Activated T-cell treated with anti-CD3 and anti-CD28 coated beads for 4 hours (primary cell): Measurements from ENCODE around the gene AEBP1.
A peak's percentile ranks its signal among the peaks of the same experiment; 100 is the strongest.

Experiments used
- DNase-seq: peaks from one replicate; pipeline ENCODE4 v3.0.0-alpha.2; 2020

AEBP1 gene

DNA sequence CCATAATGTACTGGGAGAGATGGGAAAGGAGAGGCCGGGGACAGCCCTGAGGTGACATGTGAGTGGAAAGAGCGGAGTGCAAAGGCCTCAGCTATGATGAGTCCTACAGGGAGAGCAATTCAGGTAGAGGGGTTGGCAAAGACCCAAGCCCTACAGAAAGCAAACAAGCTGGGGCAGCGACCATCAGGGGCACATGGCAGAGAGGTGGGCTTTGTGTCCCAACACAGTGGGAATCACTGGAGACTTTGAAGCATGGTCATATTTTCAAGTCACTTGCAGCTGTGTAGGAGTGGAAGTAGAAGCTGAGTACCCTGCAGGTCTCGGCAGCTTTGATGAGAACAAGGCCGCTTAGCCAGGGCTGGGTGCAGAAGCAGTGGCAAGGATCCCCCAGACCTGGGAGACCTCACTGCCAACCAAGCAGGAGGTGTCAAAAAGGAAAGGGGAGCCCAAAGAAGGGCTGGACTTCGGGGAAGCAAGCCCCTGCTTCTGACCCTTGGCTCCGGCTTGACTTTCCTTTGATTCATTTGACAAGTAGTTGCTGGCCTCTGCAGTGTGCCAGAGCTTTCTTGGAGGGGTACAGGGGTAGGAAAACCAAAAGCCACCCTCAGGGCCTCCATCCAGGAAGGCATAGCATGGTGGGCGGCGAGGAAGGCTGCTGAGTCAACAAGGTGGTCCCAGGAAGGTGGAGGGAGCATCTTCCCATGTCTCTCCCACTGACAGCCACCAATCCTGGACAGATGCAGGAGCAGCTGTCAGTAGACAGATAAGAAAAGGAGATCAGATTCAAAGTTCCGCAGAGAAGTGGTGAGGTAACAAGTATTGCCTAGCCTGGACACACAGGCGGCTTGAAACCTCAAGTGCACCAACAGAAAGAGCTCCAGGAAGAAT, 36.8 kb upstream of the AEBP1 start:
- DNase-seq = no peak

DNA sequence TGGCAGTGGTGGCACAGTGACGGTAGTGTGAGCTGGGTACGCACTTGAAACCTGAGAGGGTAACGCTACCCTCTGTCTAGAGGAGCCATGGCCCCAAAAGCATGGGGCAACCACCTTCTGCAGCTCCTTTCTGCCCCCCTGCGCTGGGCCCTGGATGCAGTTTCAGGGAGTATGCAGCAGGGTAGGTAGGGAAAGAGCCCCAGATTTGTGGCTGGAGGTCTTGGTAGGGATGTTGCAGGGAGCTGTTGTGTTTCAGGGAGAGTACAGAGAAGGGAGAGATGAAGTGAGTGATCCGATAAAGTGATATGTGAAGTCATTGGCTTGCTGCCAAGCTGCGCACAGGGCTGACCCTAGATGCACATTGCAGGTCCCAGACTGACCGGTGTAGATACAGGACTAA, 36.1 kb upstream of the AEBP1 start:
- no peak for DNase-seq

DNA sequence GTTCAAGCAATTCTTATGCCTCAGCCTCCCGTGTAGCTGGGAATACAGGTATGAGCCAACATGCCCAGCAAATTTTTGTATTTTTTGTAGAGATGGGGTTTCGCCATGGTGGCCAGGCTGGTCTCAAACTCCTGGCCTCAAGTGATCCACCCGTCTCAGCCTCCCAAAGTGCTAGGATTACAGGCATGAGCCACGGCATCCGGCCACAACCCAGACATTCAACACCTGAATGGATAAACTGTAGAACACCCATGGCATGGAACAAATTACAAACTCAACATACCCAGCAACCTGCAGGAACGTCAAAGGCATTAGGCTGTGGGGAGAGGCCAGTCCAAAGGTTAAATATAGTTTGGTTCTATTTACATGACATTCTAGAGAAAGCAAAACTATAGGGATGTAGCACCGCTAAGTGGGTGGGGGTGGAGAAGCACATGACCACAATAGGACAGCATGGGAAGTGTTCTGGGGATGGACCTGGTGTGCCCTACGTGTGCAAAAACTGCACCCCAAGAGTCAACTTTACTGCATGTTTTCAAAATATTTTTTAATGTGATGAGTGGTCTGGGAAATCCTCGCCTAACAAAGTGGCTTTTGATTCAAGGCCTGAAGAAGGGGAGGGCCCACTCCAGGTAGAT, 32.3 kb upstream of the AEBP1 start:
- no peak for DNase-seq

DNA sequence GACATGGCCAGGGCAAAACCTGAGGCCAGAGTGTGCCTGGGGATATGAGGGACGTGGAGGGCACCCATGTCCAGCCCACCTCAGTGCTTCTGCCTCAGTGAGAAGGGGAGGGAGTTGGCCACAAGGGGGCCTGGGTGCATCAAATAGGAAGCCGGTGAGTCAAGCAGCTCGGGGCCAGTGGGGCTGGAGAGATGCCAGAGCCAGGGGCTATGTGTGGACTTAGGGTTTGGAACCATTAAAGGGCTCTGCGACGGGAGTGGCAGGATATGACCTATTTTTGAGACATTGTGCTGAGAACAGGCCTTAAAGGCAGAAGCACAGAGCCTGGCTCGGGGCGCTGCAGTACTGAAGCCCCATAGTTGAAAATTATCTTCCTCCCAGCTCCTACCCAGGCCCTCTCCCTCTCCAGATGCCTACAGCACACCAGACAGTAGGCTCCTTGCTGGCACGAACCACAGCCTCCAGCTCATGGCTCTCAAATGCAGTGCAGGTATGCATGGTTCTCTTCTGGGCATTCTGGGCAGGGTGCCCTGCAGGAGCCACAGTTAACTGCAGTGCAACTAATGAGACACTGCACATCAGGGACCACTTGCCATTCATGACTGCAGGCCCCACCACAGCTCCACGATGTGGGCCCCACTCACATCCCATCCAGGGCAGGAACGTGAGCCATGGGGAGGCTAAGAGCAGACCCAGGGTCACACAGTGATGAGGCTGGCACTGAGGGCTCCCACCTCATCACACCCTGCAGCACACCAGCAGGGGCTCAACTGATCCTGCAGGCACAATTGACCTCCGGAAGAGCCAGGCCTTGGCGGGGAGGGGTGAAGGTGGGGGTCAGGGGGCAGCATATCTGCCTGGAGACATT, 31.5 kb upstream of the AEBP1 start:
- DNase-seq = peak; percentile 28

DNA sequence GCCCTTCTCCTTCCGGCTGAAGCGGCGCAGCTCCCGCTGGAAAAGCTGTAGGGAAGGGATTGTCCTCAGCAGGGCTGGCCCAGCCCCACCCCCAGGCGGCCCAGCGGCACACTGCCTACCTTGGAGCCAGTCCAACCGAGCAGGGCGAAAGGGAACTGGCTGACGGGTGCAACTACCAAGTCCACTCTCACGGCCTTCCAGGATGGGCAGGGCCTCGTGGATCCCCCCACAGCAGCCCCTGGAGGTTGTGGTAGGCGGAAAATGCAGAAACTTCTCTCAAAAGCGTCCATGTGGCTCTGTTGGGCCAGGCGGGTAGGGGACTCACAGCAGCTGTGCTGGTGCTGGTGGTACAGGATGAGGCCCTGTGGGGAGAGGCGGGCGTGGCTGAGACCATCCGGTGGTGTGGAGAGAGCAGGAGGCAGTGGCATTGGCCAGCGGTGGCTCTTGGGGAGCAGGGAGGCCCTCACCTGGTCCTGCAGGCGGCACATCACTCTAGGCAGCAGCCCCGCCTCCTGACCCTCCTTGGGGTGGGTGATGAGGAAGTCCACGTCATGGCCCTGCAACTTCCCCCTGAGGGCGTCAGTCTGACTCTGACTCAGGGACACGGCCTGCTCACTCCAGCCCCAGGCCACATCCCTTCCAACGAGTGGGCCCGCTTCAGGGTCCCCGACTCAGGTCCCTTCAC, 30.3 kb upstream of the AEBP1 start:
- peak; percentile 30 for DNase-seq

DNA sequence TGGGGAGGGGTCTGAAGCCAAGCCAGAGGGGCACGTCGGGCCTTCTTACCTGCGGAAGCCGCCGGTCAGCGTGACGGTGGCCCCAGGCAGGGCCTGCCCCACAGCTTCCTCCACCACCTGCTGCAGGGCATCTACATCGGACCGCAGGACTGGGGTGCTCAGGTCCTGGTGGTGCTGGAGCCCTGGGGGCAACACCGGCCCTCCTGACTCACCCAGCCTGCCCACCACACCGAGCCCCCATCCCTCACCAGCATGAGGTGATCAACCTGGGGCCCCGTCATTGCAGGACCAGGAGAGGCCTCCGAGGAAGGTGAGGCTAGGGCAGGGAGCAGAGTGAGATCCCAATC, 29.8 kb upstream of the AEBP1 start:
- no peak for DNase-seq

DNA sequence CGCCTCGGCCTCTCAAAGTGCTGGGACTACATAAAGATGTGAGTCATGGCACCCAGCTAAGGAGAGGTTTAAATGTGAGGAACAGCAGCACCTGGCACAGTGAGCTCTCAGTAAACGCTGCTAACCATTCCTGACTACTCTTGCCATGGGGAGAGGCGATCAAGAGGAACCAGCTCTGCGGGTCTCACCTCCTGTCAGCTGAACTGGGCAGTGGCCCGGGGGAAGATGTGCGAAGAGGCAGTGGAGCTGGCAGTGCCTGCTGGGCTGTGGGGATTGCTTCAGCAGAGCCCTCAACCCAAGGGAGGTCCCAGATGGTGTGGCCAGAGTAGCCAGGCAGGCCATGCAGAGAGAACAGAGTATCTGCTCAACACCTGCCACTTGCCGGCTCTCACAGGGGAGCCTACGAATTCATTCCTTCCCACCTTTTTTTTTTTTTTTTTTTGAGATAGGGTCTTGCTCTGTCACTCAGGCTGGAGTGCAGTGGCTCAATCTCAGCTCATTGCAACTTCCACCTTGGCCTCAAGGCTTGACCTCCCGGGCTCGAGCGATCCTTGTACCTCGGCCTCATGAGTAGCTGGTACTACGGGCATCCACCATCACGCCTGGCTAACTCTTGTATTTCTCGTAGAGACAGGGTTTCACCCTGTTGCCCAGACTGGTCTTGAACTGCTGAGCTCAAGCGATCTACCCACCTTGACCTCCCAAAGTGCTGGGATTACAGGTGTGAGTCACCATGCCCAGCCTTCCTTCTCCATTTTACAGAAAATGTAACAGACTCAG, 28.7 kb upstream of the AEBP1 start:
- no peak for DNase-seq

DNA sequence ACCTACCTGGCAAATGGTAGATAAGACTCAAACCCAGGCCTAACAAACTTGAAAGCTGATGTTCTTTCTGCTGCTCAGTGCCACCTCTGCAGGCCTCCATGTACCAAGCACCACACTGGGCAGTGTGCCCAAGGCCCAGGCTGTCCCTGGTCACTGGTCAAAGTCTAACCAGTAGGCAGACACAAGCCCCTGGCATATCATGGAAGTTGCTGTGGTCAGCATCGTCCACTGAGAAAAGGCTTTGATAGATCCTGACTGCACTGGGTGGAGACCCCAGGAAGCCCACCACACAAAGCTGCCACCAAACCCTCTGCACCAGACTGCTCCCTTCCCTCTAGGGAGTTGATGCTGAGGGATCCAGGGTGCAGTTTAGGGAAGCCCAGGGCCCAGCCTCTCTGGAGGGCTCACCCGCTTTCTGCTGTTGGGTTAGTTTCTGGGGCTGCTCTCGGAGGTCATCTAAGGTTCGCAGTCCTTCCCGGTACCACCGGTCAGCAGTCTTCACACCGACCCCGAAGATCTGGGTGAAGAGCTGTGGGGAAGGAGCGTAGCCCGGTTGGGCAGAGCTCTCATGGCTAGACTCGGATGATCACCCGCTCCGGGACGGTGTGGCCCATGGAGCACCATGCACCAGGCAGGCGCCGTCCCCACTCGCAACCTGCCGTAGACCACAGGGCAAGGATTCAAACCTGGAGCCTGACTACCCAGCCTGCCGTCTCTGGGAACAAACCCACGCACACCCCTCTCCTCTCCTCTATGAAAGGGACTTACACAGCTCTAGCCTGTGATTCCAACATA, 27.8 kb upstream of the AEBP1 start:
- no peak for DNase-seq

DNA sequence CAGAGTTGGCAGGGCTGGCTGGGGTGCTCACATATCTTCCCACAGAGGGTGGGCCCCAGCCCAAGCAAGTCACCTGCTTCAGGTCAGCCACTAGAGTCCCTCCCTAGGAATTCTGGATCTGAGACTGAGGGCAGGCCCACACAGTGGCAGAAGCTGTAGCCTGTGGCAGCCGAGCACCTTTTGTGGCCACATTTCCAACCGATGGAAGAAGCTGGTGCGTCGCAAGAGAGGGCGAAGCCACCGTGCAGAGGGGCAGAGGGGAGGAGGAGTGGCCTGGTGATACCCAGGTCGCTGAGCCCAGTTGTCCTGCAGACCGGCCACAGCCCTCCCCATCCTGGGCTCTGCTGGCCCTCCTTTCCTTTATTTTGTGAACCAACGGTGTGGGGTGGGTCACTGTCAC, 27.1 kb upstream of the AEBP1 start:
- DNase-seq = no peak

DNA sequence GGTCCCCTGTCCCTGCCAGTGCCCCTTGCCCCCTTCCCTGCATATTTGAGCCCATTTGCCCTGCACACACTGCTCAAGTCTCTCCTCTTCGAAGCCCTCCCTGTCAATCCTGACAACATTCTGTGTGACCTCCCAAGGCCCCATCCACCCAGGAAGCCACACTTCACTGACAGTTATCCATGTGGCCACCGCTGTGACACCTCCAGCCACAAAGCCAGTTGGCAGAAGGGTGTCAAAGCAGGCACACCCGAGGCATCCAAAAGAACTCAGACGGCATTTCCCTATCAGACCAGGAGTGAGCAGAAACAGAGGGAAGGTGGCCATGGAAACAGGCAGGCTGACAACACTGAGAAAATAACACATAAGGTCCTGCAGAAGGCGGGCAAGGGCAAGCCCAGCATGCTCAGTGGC, 26.5 kb upstream of the AEBP1 start:
- DNase-seq = no peak

DNA sequence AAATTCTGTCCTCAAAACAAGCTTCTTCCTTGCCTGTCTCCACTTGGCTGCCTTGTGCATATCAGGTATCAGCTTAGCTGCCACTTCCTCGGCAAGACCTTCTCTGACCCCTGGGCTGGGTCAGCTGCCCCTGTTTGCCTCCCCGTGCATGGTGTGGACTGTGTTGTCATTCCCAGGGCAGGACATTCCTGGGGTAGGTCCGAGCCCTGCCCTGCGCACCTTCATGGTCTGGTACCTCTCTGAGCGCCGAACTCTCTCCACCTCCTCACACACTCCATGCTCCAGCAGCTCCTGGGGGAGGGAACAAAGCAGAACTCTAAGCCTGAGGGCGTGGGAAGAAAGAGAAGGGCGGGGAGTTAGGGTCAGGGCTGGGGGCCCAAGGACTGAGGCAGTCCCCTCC, 25.6 kb upstream of the AEBP1 start:
- DNase-seq = no peak

DNA sequence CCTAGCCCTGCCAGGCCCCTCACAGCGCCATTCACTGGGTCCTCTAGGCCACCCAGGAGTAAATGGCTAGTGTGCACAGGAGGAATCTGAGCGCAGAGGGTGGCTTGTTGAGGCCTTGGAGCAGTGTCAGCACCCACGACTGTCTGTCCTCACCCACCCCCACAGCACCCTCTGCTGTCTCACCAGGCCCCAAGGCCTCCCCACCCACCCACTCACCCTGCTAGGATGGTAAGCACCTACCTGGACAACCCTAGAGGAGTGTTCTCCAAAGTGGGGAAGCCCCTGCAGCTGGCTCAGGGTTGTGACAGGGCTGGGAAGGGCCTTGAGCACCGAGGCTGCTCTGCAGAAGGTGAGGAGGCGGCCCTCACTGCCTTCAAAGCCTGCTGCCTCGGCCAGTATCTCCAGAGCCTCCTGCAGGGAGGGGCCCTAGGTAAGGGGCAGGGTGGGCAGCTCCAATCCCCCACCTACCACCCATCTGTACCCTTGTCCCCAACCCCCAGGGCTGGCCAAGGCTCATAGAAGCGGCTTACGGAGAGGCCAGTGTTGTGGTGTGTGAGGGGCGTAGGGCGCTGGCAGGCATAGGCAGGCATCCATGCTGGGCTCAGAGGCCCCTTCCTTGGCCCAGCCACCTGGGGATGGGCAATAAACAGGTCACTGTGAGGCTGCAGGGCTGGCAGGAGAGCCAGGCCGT, 24.7 kb upstream of the AEBP1 start:
- DNase-seq = no peak

DNA sequence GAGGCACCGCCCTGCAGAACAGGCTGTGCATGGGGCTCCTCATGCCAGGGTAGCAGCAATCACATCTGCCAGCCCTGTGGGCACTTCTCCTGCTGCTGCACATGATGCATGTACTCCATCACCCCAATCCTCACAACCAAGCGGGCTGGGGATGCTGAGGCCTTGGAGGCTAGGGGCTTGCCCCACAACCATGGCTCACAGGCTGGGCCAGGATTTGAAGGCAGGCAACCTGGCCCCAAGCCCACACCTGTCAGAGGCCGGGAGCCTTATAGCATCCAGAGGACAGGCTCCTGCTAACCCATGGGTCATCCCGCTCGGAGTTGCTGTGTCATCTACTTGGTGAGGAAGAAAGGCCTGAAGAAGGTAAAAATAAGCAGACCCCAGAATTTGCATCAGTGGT, 24.0 kb upstream of the AEBP1 start:
- no peak for DNase-seq

DNA sequence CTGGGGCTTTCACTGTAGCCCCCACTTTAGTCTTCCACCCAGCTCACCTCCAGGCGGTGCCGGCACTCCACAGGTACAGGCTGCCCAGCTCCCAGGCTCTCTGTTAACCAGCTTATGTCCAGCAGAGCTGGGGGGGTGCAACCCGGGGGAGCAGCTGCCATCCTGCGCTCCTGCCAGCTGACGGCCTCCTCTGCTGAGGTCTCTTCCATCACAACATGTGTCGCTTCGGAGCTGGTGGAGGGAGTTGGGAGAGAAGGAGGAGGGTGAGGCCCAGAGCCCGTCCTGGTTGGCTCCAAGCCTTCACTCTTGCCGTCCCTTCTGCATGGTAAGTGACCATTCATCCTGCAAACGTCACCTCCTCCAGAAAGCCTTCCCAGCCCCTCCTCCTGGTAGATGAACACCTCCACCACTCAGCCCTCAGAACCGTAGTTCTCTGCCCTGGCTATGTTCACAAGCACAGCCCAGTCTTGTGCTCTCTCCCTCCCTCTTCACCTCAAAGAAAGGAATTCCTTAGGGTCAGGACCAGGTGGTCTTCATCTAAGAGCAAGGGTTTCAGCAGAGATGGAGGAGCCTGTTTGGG, 23.4 kb upstream of the AEBP1 start:
- DNase-seq = no peak

DNA sequence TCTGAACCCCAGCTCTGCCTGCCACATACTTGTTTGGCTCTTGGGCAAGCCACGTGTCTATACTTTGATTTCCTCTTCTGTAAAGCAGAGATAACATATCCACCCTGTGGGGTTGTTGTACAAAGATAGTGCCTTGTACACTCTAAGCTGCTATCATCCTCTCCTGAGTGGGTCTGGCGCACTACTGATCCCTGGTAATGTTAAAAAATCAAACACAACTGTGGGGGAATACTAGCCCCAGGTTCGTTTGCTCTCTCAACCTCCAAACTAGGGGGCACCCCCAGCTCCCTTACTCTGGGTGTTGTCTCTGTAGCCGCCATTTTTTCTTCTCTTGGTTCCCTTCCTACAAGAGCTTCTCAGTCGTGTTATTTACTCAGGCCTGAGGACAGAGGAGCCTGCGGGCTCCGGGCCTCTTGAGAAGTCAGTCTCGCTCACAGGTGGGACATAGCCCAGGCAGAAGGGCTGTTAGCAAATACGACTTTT, 22.8 kb upstream of the AEBP1 start:
- no peak for DNase-seq

DNA sequence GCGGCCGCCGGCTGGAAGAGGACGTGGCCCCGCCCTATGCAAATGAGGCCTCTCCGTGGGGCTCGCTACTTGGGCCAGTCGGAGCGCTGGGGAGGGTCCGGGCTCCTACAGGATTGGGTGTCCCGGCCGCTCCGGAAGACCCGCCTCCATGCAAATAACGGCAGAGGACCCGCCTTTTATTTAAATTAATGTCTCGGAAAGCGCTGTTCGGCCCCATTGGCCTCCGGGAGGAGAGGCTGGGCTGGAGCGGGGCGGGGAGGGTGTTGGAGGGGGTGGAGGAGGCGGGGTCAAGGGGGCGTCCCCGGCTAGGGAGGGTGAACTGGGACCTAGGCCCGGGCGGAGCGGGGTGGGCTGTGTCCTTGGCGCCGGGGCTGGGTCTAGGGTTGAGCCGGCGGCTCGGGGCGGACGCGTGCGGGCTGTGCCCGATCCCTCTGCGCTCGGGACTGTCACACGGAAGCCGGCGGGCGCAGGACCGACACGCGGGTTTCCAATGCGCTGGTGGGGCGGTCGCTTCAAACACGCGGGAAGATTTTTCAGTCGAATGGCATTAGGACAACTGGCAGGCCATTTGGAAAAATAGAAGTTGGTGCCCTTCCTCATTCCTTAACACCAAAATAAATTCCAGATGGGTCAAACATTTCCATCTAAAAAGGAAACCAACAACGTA, 21.5 kb upstream of the AEBP1 start:
- peak; percentile 93 for DNase-seq

DNA sequence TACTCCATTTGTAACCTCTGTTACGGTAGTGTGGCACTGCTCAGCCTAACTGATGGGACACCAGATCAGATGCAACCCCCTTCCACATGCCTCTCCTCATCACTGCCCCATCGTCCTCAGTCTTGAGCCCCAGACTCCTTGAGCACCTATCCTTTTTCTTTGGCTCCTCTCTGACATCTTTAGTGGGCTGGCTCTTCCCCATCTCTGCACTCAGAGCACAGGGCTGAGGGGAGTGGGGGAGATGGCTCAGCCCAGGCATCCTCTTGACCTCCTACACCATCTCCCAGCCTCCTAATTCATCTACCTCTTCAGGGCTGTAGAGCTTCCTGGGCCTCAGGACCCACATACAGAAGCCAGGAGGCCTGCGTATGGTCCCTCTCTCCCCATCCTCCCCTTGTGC, 20.3 kb upstream of the AEBP1 start:
- DNase-seq = no peak

DNA sequence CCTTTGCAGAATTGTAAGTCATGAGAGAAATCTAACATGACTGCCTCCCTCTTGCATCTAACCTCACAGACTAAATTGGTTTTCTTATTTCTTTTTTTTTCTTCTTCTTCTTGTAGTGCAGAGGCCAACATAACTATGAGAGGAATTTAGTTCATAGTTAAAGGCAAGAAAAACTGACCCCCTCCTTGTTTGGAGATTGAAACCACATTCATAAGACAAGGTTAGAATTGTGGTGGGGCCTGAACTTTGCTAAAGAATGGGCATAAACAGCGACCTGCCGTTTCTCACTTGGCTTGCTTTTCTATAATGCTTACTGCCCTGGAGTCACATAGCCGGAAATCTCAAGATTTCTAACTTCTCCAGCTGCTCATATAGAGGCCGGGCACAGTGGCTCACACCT, 19.4 kb upstream of the AEBP1 start:
- DNase-seq = no peak

DNA sequence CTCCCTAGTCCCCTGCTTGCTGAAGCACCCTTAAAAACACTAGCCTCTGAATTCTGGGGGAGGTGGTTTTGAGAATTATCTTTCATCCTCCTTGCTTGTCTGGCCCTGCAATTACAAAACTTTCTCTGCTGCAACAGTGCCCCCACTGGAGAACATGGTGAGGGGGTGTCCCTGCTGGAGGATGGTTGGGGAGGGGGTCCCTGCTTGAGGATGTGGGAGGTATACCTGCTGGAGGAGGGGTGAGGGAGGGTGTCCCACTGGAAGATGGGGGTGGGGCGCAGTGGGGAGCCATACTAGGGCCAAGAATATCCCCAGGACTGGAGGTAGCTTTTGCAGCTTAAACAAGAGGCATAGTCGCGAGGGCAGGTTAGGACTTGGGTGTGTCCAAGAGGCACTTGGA, 18.6 kb upstream of the AEBP1 start:
- no peak for DNase-seq

DNA sequence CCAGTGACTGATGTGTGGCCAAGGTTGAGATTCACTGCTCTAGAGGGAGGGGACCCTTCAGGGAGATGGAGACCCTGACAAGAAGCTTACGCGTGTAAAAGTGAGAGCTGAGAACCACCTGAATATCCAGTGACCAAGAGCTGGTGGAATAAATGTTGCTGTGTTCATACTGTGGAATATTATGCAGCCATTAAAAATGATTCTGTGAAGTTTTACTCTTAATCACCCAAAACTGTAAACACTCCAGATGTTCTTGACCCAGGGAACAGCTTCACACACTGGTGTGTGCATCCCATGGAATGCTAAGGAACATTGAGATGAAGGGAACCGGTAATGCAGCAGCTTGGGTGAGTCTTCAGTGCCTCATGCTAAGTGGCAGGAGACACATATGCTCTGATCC, 17.5 kb upstream of the AEBP1 start:
- DNase-seq = no peak
